AG10803 (cell line): Measurements from ENCODE around the gene NSMCE1.
A peak's percentile ranks its signal among the peaks of the same experiment; 100 is the strongest.
"Not testable (repeated sequence)": the region's sequence is repeated elsewhere in the genome, so short reads cannot be mapped to it uniquely, and the experiment has no call there.

Experiments
- DNase-seq: peaks from one replicate; pipeline ENCODE4 v3.0.0; 2010; ENCODE audit warnings: low read depth
- H3K4me3 ChIP-seq: 2 replicates; pipeline ENCODE4 v1.5.1; 2011; ENCODE audit warnings: mild to moderate bottlenecking, low read length, control low read depth
- CTCF ChIP-seq: conservative IDR thresholded peaks from 2 replicates; pipeline ENCODE4 v1.5.1; 2011; ENCODE audit warnings: mild to moderate bottlenecking, low read length, control low read depth, inconsistent platforms

The NSMCE1 gene

GRCh38 chr16:27256861-27257260 is 11.7 kb downstream of the NSMCE1 start:
- DNase-seq = no peak
- no peak for TF ChIP-seq CTCF
- H3K4me3 ChIP-seq = no peak overlapping the region

DNA sequence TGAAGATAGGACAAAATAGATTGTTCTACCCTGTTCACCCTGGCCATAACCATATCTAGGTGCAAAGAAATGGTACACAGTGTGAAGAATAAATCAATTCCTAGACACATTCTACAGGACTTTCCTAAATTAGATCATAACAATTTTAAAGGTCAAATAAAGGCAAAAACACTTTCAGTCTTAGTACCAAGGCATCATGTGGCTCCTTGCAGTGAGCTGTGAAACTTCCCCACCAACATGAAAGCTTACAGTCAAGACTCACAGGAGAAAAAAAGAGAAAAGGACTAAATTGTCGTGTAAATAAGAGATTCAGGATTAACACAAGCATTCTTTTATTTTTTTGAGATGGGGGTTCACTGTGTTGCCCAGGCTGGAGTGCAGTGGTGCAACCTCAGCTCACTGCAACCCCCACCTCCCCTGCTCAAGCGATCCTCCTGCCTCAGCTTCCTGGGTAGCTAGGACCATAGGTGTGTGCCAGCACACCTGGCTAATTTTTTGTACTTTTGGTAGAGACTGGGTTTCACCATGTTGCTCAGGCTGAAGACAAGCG is 14.2 kb downstream of the NSMCE1 start:
- TF ChIP-seq CTCF = no peak
- no peak overlapping the region for H3K4me3 ChIP-seq
- no peak for DNase-seq

GRCh38 chr16:27253526-27253930 is 15.0 kb downstream of the NSMCE1 start:
- peak; percentile 73 for DNase-seq
- TF ChIP-seq CTCF = no peak
- no peak overlapping the region for H3K4me3 ChIP-seq

- TF ChIP-seq CTCF = no peak
- no peak overlapping the region for H3K4me3 ChIP-seq
- DNase-seq = no peak
Observed at GRCh38 chr16:27252206-27252585, 16.4 kb downstream of the NSMCE1 start.

- TF ChIP-seq CTCF = no peak
- H3K4me3 ChIP-seq = no peak overlapping the region
- DNase-seq = no peak
Observed at GRCh38 chr16:27251541-27252205, 16.9 kb downstream of the NSMCE1 start.

- DNase-seq, H3K4me3 ChIP-seq: not testable (repeated sequence)
Observed at GRCh38 chr16:27248886-27249285, 19.7 kb downstream of the NSMCE1 start.

GRCh38 chr16:27248036-27248435 is 20.5 kb downstream of the NSMCE1 start:
- H3K4me3 ChIP-seq = no peak overlapping the region
- no peak for TF ChIP-seq CTCF
- no peak for DNase-seq

GRCh38 chr16:27247076-27247475 is 21.5 kb downstream of the NSMCE1 start:
- DNase-seq, H3K4me3 ChIP-seq: not testable (repeated sequence)
